Measurements from ENCODE around the gene NRN1. TPM values are rescaled to one million over a fixed set of nuclear protein-coding genes. Genes with fewer than 3 reads are reported as not detected.
A peak's percentile ranks its signal among the peaks of the same experiment; 100 is the strongest.
"Not testable (repeated sequence)": the region's sequence is repeated elsewhere in the genome, so short reads cannot be mapped to it uniquely, and the experiment has no call there.

NRN1 gene
- total RNA-seq, 4 donors from 2014 or later: 7.2 to 35.9 (median 18.7) TPM

DNA sequence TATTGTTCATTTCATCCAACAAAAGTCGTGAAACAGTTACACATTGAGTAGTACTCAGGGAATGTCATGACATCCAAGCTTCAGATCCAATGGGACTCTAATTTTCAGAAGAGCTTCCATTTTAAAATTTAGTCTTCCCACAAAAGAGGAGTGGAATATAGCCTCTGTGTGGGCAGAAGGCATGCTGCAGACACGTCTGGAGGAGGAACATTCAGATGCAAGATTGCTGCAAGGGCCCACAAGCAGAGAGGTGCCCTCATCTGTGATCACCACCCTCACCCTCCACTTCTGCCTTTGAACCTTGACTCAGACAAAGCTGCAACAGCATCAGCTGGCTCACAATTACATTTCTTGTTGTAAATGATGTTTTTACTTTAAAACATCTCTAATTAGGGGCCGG is 29.9 kb downstream of the NRN1 start:
- ATAC-seq (ENCODE audit: low FRiP score): no peak
- TF ChIP-seq, protein P1, sequence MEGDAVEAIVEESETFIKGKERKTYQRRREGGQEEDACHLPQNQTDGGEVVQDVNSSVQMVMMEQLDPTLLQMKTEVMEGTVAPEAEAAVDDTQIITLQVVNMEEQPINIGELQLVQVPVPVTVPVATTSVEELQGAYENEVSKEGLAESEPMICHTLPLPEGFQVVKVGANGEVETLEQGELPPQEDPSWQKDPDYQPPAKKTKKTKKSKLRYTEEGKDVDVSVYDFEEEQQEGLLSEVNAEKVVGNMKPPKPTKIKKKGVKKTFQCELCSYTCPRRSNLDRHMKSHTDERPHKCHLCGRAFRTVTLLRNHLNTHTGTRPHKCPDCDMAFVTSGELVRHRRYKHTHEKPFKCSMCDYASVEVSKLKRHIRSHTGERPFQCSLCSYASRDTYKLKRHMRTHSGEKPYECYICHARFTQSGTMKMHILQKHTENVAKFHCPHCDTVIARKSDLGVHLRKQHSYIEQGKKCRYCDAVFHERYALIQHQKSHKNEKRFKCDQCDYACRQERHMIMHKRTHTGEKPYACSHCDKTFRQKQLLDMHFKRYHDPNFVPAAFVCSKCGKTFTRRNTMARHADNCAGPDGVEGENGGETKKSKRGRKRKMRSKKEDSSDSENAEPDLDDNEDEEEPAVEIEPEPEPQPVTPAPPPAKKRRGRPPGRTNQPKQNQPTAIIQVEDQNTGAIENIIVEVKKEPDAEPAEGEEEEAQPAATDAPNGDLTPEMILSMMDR (IDR thresholded peaks at IDR 0.05): no peak
- no peak for DNase-seq (ENCODE audit: low spot score)

- ATAC-seq (ENCODE audit: low FRiP score): peak; percentile 31
- TF ChIP-seq, protein P1 (IDR thresholded peaks at IDR 0.05): no peak
- DNase-seq (ENCODE audit: low spot score): no peak
Observed at GRCh38 chr6:5968817-5969734, 37.6 kb downstream of the NRN1 start.

GRCh38 chr6:5968036-5968435 is 38.7 kb downstream of the NRN1 start:
- not testable (repeated sequence) for DNase-seq (ENCODE audit: low spot score); ATAC-seq (ENCODE audit: low FRiP score)

GRCh38 chr6:5967594-5967993 is 39.1 kb downstream of the NRN1 start:
- TF ChIP-seq, protein P1 (IDR thresholded peaks at IDR 0.05): no peak
- no peak for ATAC-seq (ENCODE audit: low FRiP score)
- DNase-seq (ENCODE audit: low spot score): no peak

GRCh38 chr6:5962794-5963193 is 43.9 kb downstream of the NRN1 start:
- ATAC-seq (ENCODE audit: low FRiP score) (no peak), DNase-seq (ENCODE audit: low spot score) (no peak)
- TF ChIP-seq, protein P1 (IDR thresholded peaks at IDR 0.05): no peak

DNA sequence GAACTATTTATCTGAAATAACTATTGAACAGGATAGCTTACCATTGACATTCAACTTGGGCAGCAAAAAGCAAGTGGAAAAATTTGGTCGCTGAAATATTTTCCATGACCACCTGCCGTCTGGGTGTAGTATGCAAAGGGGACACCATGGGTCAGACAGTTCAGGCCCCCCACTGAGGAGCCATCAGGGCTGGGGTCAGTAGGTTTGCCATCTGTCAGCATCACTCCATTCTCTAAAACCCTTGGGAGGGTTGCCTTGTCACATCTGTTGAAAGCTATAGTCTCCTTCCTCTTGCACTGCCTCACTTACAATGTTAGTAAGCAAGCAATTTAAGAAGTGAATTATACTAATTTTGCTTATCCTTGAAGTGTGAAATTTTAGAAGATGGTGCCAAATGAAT is 44.9 kb downstream of the NRN1 start:
- TF ChIP-seq, protein P1 (IDR thresholded peaks at IDR 0.05): no peak
- ATAC-seq (ENCODE audit: low FRiP score) (no peak), DNase-seq (ENCODE audit: low spot score) (no peak)

GRCh38 chr6:5960456-5960855 is 46.3 kb downstream of the NRN1 start:
- ATAC-seq (ENCODE audit: low FRiP score) (no peak), DNase-seq (ENCODE audit: low spot score) (no peak)
- TF ChIP-seq, protein P1 (IDR thresholded peaks at IDR 0.05): no peak

All from omental fat pad (tissue), 4 donors.